Stimulated activated memory B cell treated with anti-CD40 and anti-IgM and Interleukin-4, amounts not matched to agents 10 μg/mL and 1 μg/mL and 100 μg/mL, for 72 hours (primary cell): ENCODE results near the gene NEB.
A peak's percentile ranks its signal among the peaks of the same experiment; 100 is the strongest.
"Not testable (repeated sequence)": the region's sequence is repeated elsewhere in the genome, so short reads cannot be mapped to it uniquely, and the experiment has no call there.

ENCODE experiments used
- ATAC-seq: fragments of 150-1000 bp; cut with Tn5 transposase; 2 replicates; pipeline ENCODE4 v1.10.0; 2021
- H3K27ac Mint-ChIP-seq: one replicate; pipeline ENCODE4 v1.8.0; 2022; ENCODE audit warnings: mild to moderate bottlenecking, mixed read lengths
- H3K27me3 Mint-ChIP-seq: one replicate; pipeline ENCODE4 v1.8.0; 2022; ENCODE audit warnings: mixed read lengths
- H3K36me3 Mint-ChIP-seq: one replicate; pipeline ENCODE4 v1.8.0; 2022; ENCODE audit warnings: mixed read lengths
- H3K4me1 Mint-ChIP-seq: one replicate; pipeline ENCODE4 v1.8.0; 2022; ENCODE audit warnings: mixed read lengths
- H3K4me3 Mint-ChIP-seq: one replicate; pipeline ENCODE4 v1.8.0; 2022; ENCODE audit warnings: mild to moderate bottlenecking, moderate library complexity, mixed read lengths
- H3K9me3 Mint-ChIP-seq: one replicate; pipeline ENCODE4 v1.8.0; 2022; ENCODE audit warnings: mixed read lengths

Gene NEB

DNA sequence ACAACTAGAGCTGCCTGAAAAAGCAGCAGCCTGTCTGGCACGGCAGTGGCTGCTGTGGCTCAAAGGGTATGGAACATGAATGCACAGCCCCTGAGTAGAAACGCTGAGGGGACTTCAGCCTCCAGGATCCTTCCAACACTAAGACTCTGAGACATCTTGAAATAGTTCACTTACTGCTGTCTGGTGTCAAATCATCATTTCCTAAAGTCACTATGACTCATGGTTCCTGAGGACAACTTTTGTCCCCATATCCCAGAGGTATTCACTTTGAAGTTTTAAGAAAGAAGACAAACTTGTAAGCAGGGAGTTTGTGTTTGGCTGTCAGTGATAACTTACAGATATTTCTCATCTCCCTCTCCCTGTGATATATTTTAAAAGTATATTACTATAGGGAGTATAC is 33.3 kb upstream of the NEB start:
- peaks cover 3% of the 10 kb centered on the region for H3K9me3 Mint-ChIP-seq
- no peak overlapping the region for H3K4me3 Mint-ChIP-seq
- no peaks in the 10 kb centered on the region for H3K27me3 Mint-ChIP-seq
- ATAC-seq = no peak
- peaks cover 98% of the 10 kb centered on the region for H3K4me1 Mint-ChIP-seq
- H3K36me3 Mint-ChIP-seq = peaks cover 14% of the 10 kb centered on the region
- peak overlapping the region; percentile 86 for H3K27ac Mint-ChIP-seq

GRCh38 chr2:151766437-151767153 is 32.3 kb upstream of the NEB start:
- peak overlapping the region; percentile 86 for H3K27ac Mint-ChIP-seq
- H3K27me3 Mint-ChIP-seq = no peaks in the 10 kb centered on the region
- peak overlapping the region; percentile 49 for H3K4me3 Mint-ChIP-seq
- peaks cover 3% of the 10 kb centered on the region for H3K9me3 Mint-ChIP-seq
- ATAC-seq = peak; percentile 85
- peaks cover 88% of the 10 kb centered on the region for H3K4me1 Mint-ChIP-seq
- peaks cover 14% of the 10 kb centered on the region for H3K36me3 Mint-ChIP-seq

DNA sequence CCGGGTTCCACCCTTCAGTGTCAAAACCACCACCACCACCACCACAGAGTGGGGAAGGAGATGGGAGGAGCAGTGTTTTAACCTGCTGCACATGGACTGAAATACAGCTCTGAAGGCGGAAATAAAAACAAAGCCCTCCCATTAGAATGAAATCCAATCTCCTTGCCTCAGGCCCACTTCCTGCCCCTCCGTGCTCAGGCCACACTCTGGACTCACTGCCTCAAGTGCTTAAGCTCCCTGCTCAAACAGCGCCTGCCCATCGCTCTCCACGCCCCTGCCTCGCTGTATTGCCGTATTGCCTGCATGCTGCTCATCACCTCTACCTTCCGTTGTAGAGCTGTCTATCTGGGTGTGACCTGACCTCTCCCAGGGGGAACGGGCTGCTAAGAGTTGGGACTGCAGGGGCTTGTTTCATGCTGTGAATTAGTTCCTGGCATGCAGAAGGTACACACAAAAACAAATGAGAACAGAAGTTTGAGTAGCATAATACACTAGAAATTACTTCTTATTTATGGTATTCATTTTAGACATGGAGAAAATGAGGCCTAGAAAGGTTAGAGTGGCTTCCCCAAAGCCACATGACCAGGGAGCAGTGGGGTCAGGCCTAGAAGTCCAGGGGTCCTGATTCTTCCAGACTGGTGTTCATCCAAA is 31.6 kb upstream of the NEB start:
- peak overlapping the region; percentile 21 for H3K4me3 Mint-ChIP-seq
- peak; percentile 67 for ATAC-seq
- H3K27me3 Mint-ChIP-seq = no peaks in the 10 kb centered on the region
- H3K27ac Mint-ChIP-seq = peak overlapping the region; percentile 86
- H3K36me3 Mint-ChIP-seq = peaks cover 14% of the 10 kb centered on the region
- H3K9me3 Mint-ChIP-seq = peaks cover 3% of the 10 kb centered on the region
- H3K4me1 Mint-ChIP-seq = peaks cover 81% of the 10 kb centered on the region

DNA sequence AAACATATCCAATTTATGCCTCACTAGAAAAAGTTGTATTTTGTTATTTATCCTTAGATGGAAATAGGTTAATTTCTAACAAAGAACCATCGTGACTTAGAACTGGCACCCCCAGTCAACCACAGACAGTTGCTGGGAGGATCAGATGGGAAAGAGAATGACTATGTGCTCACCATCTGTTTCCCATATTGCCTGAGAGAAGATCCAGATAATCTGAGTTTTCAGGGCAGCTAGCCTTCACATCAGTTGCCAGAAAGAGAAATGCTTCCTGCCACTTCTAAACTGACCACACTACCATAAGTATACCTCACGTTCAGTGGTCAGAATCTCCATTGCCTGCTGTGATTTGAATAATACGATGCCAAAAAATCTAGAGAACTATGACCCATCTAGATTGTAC is 28.4 kb upstream of the NEB start:
- Mint-ChIP-seq H3K27ac (peak overlapping the region; percentile 86), H3K4me1 (peaks cover 52% of the 10 kb centered on the region), H3K4me3 (no peak overlapping the region), H3K36me3 (peaks cover 5% of the 10 kb centered on the region), H3K9me3 (no peaks in the 10 kb centered on the region), H3K27me3 (no peaks in the 10 kb centered on the region)
- ATAC-seq = no peak

GRCh38 chr2:151761687-151762086 is 27.4 kb upstream of the NEB start:
- no peaks in the 10 kb centered on the region for H3K27me3 Mint-ChIP-seq
- no peak overlapping the region for H3K4me3 Mint-ChIP-seq
- no peaks in the 10 kb centered on the region for H3K9me3 Mint-ChIP-seq
- peaks cover 5% of the 10 kb centered on the region for H3K36me3 Mint-ChIP-seq
- no peak overlapping the region for H3K27ac Mint-ChIP-seq
- H3K4me1 Mint-ChIP-seq = peaks cover 47% of the 10 kb centered on the region
- no peak for ATAC-seq

- Mint-ChIP-seq H3K4me3 (no peak overlapping the region), H3K9me3 (no peaks in the 10 kb centered on the region), H3K4me1 (peaks cover 42% of the 10 kb centered on the region), H3K27ac (no peak overlapping the region), H3K27me3 (no peaks in the 10 kb centered on the region), H3K36me3 (peaks cover 5% of the 10 kb centered on the region)
- ATAC-seq = no peak
Observed at GRCh38 chr2:151761193-151761592, 26.9 kb upstream of the NEB start.

DNA sequence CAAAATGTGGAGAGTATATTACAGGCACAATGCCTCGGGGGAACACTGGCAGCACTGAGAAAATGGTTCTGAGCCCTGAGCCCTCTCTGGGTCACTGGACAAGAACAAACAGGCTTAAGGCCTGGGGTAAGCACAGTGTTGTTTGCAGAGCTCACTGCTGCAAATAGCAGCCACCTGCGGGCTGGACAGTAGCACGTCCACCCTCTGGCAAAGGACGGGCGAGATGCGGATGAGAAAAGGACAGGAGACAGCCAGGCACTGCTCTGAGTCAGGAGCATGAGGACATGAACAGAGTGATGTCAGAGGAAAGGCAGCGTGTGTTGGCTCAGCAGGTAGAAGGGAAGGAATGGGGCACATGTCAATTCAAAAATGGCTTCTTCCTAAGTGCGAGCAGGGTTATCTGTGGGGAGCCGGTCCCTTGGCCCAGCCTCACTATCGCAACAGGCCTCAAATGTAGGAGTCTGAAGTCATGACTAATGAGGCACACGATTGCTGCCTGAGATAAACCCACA is 25.9 kb upstream of the NEB start:
- Mint-ChIP-seq H3K36me3 (peaks cover 5% of the 10 kb centered on the region), H3K4me3 (no peak overlapping the region), H3K4me1 (peaks cover 32% of the 10 kb centered on the region), H3K27ac (peak overlapping the region; percentile 13), H3K9me3 (no peaks in the 10 kb centered on the region), H3K27me3 (no peaks in the 10 kb centered on the region)
- ATAC-seq = no peak

- no peak overlapping the region for H3K4me3 Mint-ChIP-seq
- H3K27me3 Mint-ChIP-seq = no peaks in the 10 kb centered on the region
- no peak overlapping the region for H3K27ac Mint-ChIP-seq
- peaks cover 17% of the 10 kb centered on the region for H3K4me1 Mint-ChIP-seq
- no peaks in the 10 kb centered on the region for H3K9me3 Mint-ChIP-seq
- no peak for ATAC-seq
- H3K36me3 Mint-ChIP-seq = no peaks in the 10 kb centered on the region
Observed at GRCh38 chr2:151758744-151759143, 24.5 kb upstream of the NEB start.

DNA sequence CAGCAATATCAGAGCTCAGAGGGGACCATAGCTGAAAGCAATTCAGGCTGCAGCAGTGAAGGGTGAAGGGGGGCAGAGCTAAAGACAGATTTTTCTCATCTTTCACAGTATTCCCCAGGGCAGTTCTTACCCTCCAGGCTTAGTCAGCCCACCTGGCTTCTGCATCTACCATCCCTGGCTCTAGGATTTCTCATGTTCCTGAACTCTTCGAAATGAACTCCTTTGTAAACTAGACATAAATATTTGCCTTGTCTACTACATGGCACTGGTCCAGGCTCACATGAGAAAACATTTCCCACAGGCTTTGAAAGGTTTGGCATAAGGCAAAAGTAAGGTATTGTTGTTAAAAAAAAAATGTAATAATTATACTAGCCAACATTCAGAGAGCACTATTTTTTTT is 23.6 kb upstream of the NEB start:
- Mint-ChIP-seq H3K36me3 (no peaks in the 10 kb centered on the region), H3K4me1 (peaks cover 9% of the 10 kb centered on the region), H3K27ac (peak overlapping the region; percentile 6), H3K4me3 (no peak overlapping the region), H3K9me3 (no peaks in the 10 kb centered on the region), H3K27me3 (no peaks in the 10 kb centered on the region)
- no peak for ATAC-seq

- H3K4me3 Mint-ChIP-seq = no peak overlapping the region
- peaks cover 7% of the 10 kb centered on the region for H3K4me1 Mint-ChIP-seq
- no peaks in the 10 kb centered on the region for H3K36me3 Mint-ChIP-seq
- peak overlapping the region; percentile 2 for H3K27ac Mint-ChIP-seq
- no peaks in the 10 kb centered on the region for H3K27me3 Mint-ChIP-seq
- no peak for ATAC-seq
- H3K9me3 Mint-ChIP-seq = no peaks in the 10 kb centered on the region
Observed at GRCh38 chr2:151756820-151757219, 22.5 kb upstream of the NEB start.

GRCh38 chr2:151754253-151754897 is 20.1 kb upstream of the NEB start:
- H3K27me3 Mint-ChIP-seq = no peaks in the 10 kb centered on the region
- no peak overlapping the region for H3K4me3 Mint-ChIP-seq
- H3K36me3 Mint-ChIP-seq = no peaks in the 10 kb centered on the region
- ATAC-seq = no peak
- H3K9me3 Mint-ChIP-seq = no peaks in the 10 kb centered on the region
- H3K27ac Mint-ChIP-seq = no peak overlapping the region
- peaks cover 7% of the 10 kb centered on the region for H3K4me1 Mint-ChIP-seq

- Mint-ChIP-seq H3K27ac (no peak overlapping the region), H3K27me3 (no peaks in the 10 kb centered on the region), H3K36me3 (no peaks in the 10 kb centered on the region), H3K4me3 (no peak overlapping the region), H3K4me1 (peaks cover 7% of the 10 kb centered on the region), H3K9me3 (no peaks in the 10 kb centered on the region)
- ATAC-seq = no peak
Observed at GRCh38 chr2:151753540-151753939, 19.3 kb upstream of the NEB start.

DNA sequence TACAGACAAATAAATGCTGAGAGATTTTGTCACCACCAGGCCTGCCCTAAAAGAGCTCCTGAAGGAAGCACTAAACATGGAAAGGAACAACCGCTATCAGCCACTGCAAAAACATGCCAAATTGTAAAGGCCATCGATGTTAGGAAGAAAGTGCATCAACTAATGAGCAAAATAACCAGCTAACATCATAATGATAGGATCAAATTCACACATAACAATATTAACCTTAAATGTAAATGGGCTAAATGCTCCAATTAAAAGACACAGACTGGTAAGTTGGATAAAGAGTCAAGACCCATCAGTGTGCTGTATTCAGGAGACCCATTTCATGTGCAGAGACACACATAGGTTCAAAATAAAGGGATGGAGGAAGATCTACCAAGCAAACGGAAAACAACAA is 11.0 kb upstream of the NEB start:
- Mint-ChIP-seq H3K36me3 (peaks cover 27% of the 10 kb centered on the region), H3K4me1 (peaks cover 17% of the 10 kb centered on the region), H3K9me3 (peaks cover 11% of the 10 kb centered on the region)
- not testable (repeated sequence) for H3K4me3 Mint-ChIP-seq, H3K27ac Mint-ChIP-seq, H3K27me3 Mint-ChIP-seq, ATAC-seq

- Mint-ChIP-seq H3K27ac (peak overlapping the region; percentile 74), H3K4me1 (peaks cover 26% of the 10 kb centered on the region), H3K27me3 (no peaks in the 10 kb centered on the region), H3K4me3 (no peak overlapping the region), H3K36me3 (no peaks in the 10 kb centered on the region), H3K9me3 (no peaks in the 10 kb centered on the region)
- ATAC-seq = peak; percentile 79
Observed at GRCh38 chr2:151730262-151730975, 3.9 kb downstream of the NEB start.

DNA sequence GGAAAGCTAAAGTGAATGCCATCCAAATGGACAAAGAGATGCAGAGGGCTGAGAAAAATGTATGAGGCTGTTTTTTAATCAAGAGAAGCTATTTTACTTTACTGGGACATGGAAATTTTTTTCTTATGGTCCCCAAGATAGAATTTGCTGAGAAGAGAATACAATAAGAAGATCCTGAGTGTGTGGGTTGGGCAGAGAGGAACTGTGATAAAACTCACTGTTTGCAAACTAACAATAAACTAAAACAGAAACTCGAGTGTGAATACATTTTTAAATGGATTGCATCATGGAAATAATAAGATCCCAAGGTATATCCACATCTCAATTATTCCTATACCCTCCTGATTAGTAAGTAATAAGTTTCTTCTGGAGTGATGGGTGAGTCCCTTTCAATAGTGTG is 4.4 kb downstream of the NEB start:
- Mint-ChIP-seq H3K27ac (peak overlapping the region; percentile 74), H3K4me3 (peak overlapping the region; percentile 2), H3K4me1 (peaks cover 26% of the 10 kb centered on the region), H3K27me3 (no peaks in the 10 kb centered on the region), H3K9me3 (no peaks in the 10 kb centered on the region), H3K36me3 (no peaks in the 10 kb centered on the region)
- ATAC-seq = peak; percentile 67
